Liver (tissue), 3 donors: ENCODE measurements around the gene SLC25A22.

ENCODE experiments used
- ATF3 ChIP-seq: IDR thresholded peaks from 2 replicates; pipeline ENCODE4 v1.6.1; 2016; ENCODE audit warnings: antibody characterized with exemption
- CTCF ChIP-seq: fragments of 150-350 bp; IDR thresholded peaks from 2 replicates; pipeline ENCODE4 v1.5.1; 2017; ENCODE audit warnings: improper control_type of control experiment, low read depth, low read length; ENCODE audit not compliant: missing input control
- EGR1 ChIP-seq, 2 donors: IDR thresholded peaks; 2 replicates each; pipeline ENCODE4 v1.6.1; 2016 to 2018; ENCODE audit warnings: antibody characterized with exemption in 2 of 2, low read depth in 2 of 2
- GABPA ChIP-seq, 2 donors: IDR thresholded peaks in 1 of 2; conservative IDR thresholded peaks in 1 of 2; 2 replicates each; pipeline ENCODE4 v1.6.1; 2016; ENCODE audit warnings: antibody characterized with exemption in 2 of 2, mild to moderate bottlenecking in 1 of 2, moderate library complexity in 1 of 2
- HNF4A ChIP-seq, 2 donors: conservative IDR thresholded peaks; 2 replicates each; pipeline ENCODE4 v1.6.1; 2016; ENCODE audit warnings: antibody characterized with exemption in 2 of 2, mild to moderate bottlenecking in 2 of 2
- JUND ChIP-seq, 2 donors: IDR thresholded peaks; 2 replicates each; pipeline ENCODE4 v1.6.1; 2016; ENCODE audit warnings: antibody characterized with exemption in 2 of 2
- NR2F2 ChIP-seq: IDR thresholded peaks from 2 replicates; pipeline ENCODE4 v1.6.1; 2016; ENCODE audit warnings: antibody characterized with exemption
- SP1 ChIP-seq: IDR thresholded peaks from 2 replicates; pipeline ENCODE4 v1.6.1; 2018; ENCODE audit warnings: antibody characterized with exemption, mild to moderate bottlenecking
- YY1 ChIP-seq: IDR thresholded peaks from 2 replicates; pipeline ENCODE4 v1.6.1; 2016; ENCODE audit warnings: antibody characterized with exemption, mild to moderate bottlenecking
- donor health status: healthy.
- donor health status: healthy.

- TF ChIP-seq HNF4A (conservative IDR thresholded peaks at IDR 0.05) (no peak), GABPA (IDR thresholded peaks at IDR 0.05 in 1 of 2, conservative IDR thresholded peaks at IDR 0.05 in 1 of 2) (no peak), CTCF (no peak), SP1 (no peak), EGR1 (IDR thresholded peaks at IDR 0.05; ENCODE audit: low read depth in 2 of 2) (no peak), JUND (IDR thresholded peaks at IDR 0.05) (no peak), NR2F2 (no peak), ATF3 (no peak), YY1 (no peak)
Observed at GRCh38 chr11:802693-803466, 4.8 kb upstream of the SLC25A22 start.
